HepG2 (cell line): ENCODE data around the gene EDC3. TPM values are rescaled to one million over a fixed set of nuclear protein-coding genes. Genes with fewer than 3 reads are reported as not detected.

Source experiments
- ATAC-seq: fragments of 200-7000 bp; cut with Tn5 transposase; 3 replicates; pipeline ENCODE4 v1.9.1; 2020; ENCODE audit warnings: mild to moderate bottlenecking, moderate library complexity
- BruUV-seq: library from RNA; stranded (reverse); fragments of 400-500 nt; replicated peaks from 2 replicates; lab custom pipeline; 2021; lab: Mats Ljungman, UMichigan
- CTCF ChIA-PET: fragments of 300-600 bp; formaldehyde crosslinking; extraction: SDS; loops from one replicate; lab custom pipeline; 2021; ENCODE audit warnings: low total read pairs, inconsistent platforms, low intra/inter-chr PET ratio; lab: Yijun Ruan, JAX
- POLR2A ChIA-PET: fragments of 350-600 bp; sonication (Branson Sonifier 250); formaldehyde crosslinking; loops from one replicate; lab custom pipeline; 2020; ENCODE audit warnings: antibody characterized with exemption, inconsistent platforms; lab: Yijun Ruan, JAX
- DNase-seq: peaks from one replicate; pipeline ENCODE4 v3.0.0-alpha.2; 2015; ENCODE audit warnings: low spot score
- FAIRE-seq: peaks from 3 replicates; lab custom pipeline; 2011; peaks lifted over from hg19 to GRCh38; lab: Jason Lieb, UNC
- H2AFZ ChIP-seq: one replicate; pipeline ENCODE4 v1.6.1; 2011; ENCODE audit warnings: low read length, inconsistent platforms
- H3K27ac ChIP-seq: fragments of 300-600 bp; 3 replicates; pipeline ENCODE4 v1.8.0; 2011; ENCODE audit warnings: mixed run types, mild to moderate bottlenecking, mixed read lengths, low read length, inconsistent platforms; ENCODE audit not compliant: insufficient read depth; ENCODE audit errors: extremely low read length
- H3K27me3 ChIP-seq, 2 experiments: fragments of 200-600 bp in 1 of 2; 2 replicates in 1 of 2; 3 replicates in 1 of 2; pipeline versions ENCODE4 v1.6.0 to v1.8.0; 2011; ENCODE audit warnings: low read length in 2 of 2, mild to moderate bottlenecking in 2 of 2, moderate library complexity in 2 of 2, inconsistent platforms in 1 of 2; ENCODE audit not compliant: insufficient read depth in 2 of 2, control insufficient read depth in 1 of 2
- H3K36me3 ChIP-seq, 2 experiments: fragments of 200-600 bp in 1 of 2; replicated peaks in 1 of 2; 2 replicates in 1 of 2; 3 replicates in 1 of 2; pipeline versions ENCODE4 v1.5.1 to v1.8.0; 2011; ENCODE audit warnings: low read length in 2 of 2, inconsistent platforms in 1 of 2; ENCODE audit not compliant: insufficient read depth in 2 of 2, control insufficient read depth in 1 of 2
- H3K4me1 ChIP-seq: 2 replicates; pipeline ENCODE4 v1.5.1; 2012; ENCODE audit warnings: low read length, inconsistent platforms; ENCODE audit not compliant: insufficient read depth
- H3K4me2 ChIP-seq: 2 replicates; pipeline ENCODE4 v1.6.0; 2011; ENCODE audit warnings: low read depth, low read length, inconsistent platforms
- H3K4me3 ChIP-seq, 3 experiments: fragments of 200-600 bp in 1 of 3; sonication (generic), shearing (Covaris generic) in 1 of 3; replicated peaks in 1 of 3; 2 replicates each; pipeline ENCODE4 v1.5.1; 2011 to 2016; ENCODE audit warnings: low read length in 3 of 3, inconsistent platforms in 2 of 3, low read depth in 2 of 3, mild to moderate bottlenecking in 2 of 3, control low read depth in 1 of 3, mixed read lengths in 1 of 3; ENCODE audit not compliant: insufficient read depth in 1 of 3
- H3K79me2 ChIP-seq: one replicate; pipeline ENCODE4 v1.6.1; 2011; ENCODE audit warnings: low read length, inconsistent platforms; ENCODE audit not compliant: insufficient read depth
- H3K9ac ChIP-seq: 2 replicates; pipeline ENCODE4 v1.6.0; 2011; ENCODE audit warnings: mild to moderate bottlenecking, low read depth, low read length, inconsistent platforms; ENCODE audit not compliant: insufficient read depth
- H3K9me3 ChIP-seq: 2 replicates; pipeline ENCODE4 v1.5.1; 2012; ENCODE audit warnings: mild to moderate bottlenecking, low read length
- H4K20me1 ChIP-seq: 2 replicates; pipeline ENCODE4 v1.6.0; 2011; ENCODE audit warnings: inconsistent platforms, mild to moderate bottlenecking, low read length, moderate library complexity; ENCODE audit not compliant: insufficient read depth
- ETV6 ChIP-seq: sonication (generic); formaldehyde crosslinking; conservative IDR thresholded peaks from 2 replicates; pipeline ENCODE4 v1.4.0; 2020; ENCODE audit warnings: missing genetic modification reagents
- FOXP4 ChIP-seq: sonication (generic); formaldehyde crosslinking; IDR thresholded peaks from 2 replicates; pipeline ENCODE4 v1.4.0; 2020; ENCODE audit warnings: missing genetic modification reagents
- KAT8 ChIP-seq: IDR thresholded peaks from 2 replicates; pipeline ENCODE4 v1.6.1; 2016; ENCODE audit warnings: missing genetic modification reagents, missing compliant biosample characterization
- NR0B2 ChIP-seq: sonication (generic); formaldehyde crosslinking; IDR thresholded peaks from 2 replicates; pipeline ENCODE4 v1.4.0; 2020; ENCODE audit warnings: mild to moderate bottlenecking, missing genetic modification reagents
- SMARCE1 ChIP-seq: fragments of 450-650 bp; IDR thresholded peaks from 2 replicates; pipeline ENCODE4 v1.6.1; 2017; ENCODE audit warnings: borderline replicate concordance
- SRSF4 ChIP-seq: fragments of 200-400 bp; formaldehyde crosslinking; IDR thresholded peaks from one replicate; pipeline ENCODE4 v1.6.1; 2018; ENCODE audit warnings: mild to moderate bottlenecking, low read depth, low read length, moderate library complexity; ENCODE audit not compliant: poor library complexity, severe bottlenecking
- TAF15 ChIP-seq: fragments of 200-400 bp; formaldehyde crosslinking; IDR thresholded peaks from one replicate; pipeline ENCODE4 v1.6.1; 2018; ENCODE audit warnings: mild to moderate bottlenecking, low read depth, low read length; ENCODE audit not compliant: poor library complexity, severe bottlenecking
- ZNF407 ChIP-seq: sonication (generic); formaldehyde crosslinking; IDR thresholded peaks from one replicate; pipeline ENCODE4 v1.5.1; 2020; ENCODE audit warnings: mild to moderate bottlenecking, missing genetic modification reagents; ENCODE audit errors: not compliant biosample characterization
- ZNF432 ChIP-seq: sonication (generic); formaldehyde crosslinking; IDR thresholded peaks from 2 replicates; pipeline ENCODE4 v1.5.0; 2020; ENCODE audit warnings: missing genetic modification reagents, mild to moderate bottlenecking, borderline replicate concordance
- ZNF615 ChIP-seq: sonication (generic); formaldehyde crosslinking; IDR thresholded peaks from 2 replicates; pipeline ENCODE4 v1.5.0; 2020; ENCODE audit warnings: mild to moderate bottlenecking, missing genetic modification reagents, borderline replicate concordance
- ZNF768 ChIP-seq: sonication (generic); formaldehyde crosslinking; IDR thresholded peaks from 2 replicates; pipeline ENCODE4 v1.4.0; 2020; ENCODE audit warnings: missing genetic modification reagents
- ZNF773 ChIP-seq: sonication (generic); formaldehyde crosslinking; IDR thresholded peaks from 2 replicates; pipeline ENCODE4 v1.4.0; 2020; ENCODE audit warnings: missing genetic modification reagents, borderline replicate concordance
- ZNF776 ChIP-seq: sonication (generic); formaldehyde crosslinking; IDR thresholded peaks from 2 replicates; pipeline ENCODE4 v1.4.0; 2020; ENCODE audit warnings: mild to moderate bottlenecking, missing genetic modification reagents
- ZNF780A ChIP-seq: sonication (generic); formaldehyde crosslinking; IDR thresholded peaks from 2 replicates; pipeline ENCODE4 v1.8.0; 2022; ENCODE audit warnings: mild to moderate bottlenecking, missing genetic modification reagents, moderate library complexity
- ZNF879 ChIP-seq: sonication (generic); formaldehyde crosslinking; IDR thresholded peaks from 2 replicates; pipeline ENCODE4 v1.8.1; 2023; ENCODE audit warnings: missing genetic modification reagents
- WGBS: methylation state at CpG from one replicate; pipeline ENCODE4 v1.1.6; 2017; ENCODE audit warnings: low lambda C conversion rate; 5-methylcytosine and 5-hydroxymethylcytosine counted together
- in situ Hi-C: cut with HindIII; loops from 2 replicates; pipeline ENCODE4 v1.10.0; 2017; ENCODE audit warnings: low pct_unique_long_range_greater_than_20kb; ENCODE audit not compliant: extremely low pct_ligation_motif_present
- intact Hi-C: fragments of 100-400 bp; cut with micrococcal nuclease; formaldehyde crosslinking; loops from one replicate; pipeline ENCODE4 v1.10.0; 2022; ENCODE audit not compliant: unreplicated experiment
- polyA plus RNA-seq, 8 experiments: library from polyadenylated mRNA; depleted of rRNA in 3 of 8; stranded (reverse) in 7 of 8; unstranded in 1 of 8; fragments of >200 nt; fragmentation: Illumina TruSeq in 4 of 8; extraction: Trizol in 4 of 8; gene quantifications; 2 replicates each; pipeline versions ENCODE4 v1.2.1 to v1.2.3, GENCODE V29; 2011 to 2016; ENCODE audit warnings: low read depth in 4 of 8, missing spikeins in 1 of 8, mixed read lengths in 1 of 8; ENCODE audit not compliant: insufficient read depth in 1 of 8
- total RNA-seq, 5 experiments: library from RNA; depleted of rRNA; stranded (reverse); fragments of >200 nt; fragmentation: Illumina TruSeq; extraction: Trizol; gene quantifications; 2 replicates each; pipeline ENCODE4 v1.2.3, GENCODE V29; 2016; ENCODE audit warnings: low read depth in 1 of 5

EDC3 gene
- total and polyA plus RNA-seq, 2 of the 13 experiments (the other 11 are each of a cell fraction or from before 2014, with no cell fraction given) = 17.4 to 32.0 TPM

- ChIA-PET POLR2A (no interaction called here), CTCF (interaction anchor here (0.7 kb wide), 1 partner anchor 115 kb away, joined by 3 read pairs; no protein-coding TSS in a partner anchor)
- WGBS = 96% methylated on average over 4 of the region's 4 CpGs
- H4K20me1 ChIP-seq = no peaks in the 10 kb centered on the region
- H3K79me2 ChIP-seq = no peaks in the 10 kb centered on the region
- BruUV-seq = no TSS peak
- no peaks in the 10 kb centered on the region for H3K9me3 ChIP-seq
- ATAC-seq (no peak), DNase-seq (no peak), FAIRE-seq (no peak)
- no peak for TF ChIP-seq ETV6 (CRISPR knock-in tag)
- TF ChIP-seq ZNF407 = no peak
- TF ChIP-seq FOXP4 (CRISPR knock-in tag) = no peak
- no peak for TF ChIP-seq ZNF879 (CRISPR knock-in tag)
- no peak for TF ChIP-seq ZNF780A (CRISPR knock-in tag)
- TF ChIP-seq TAF15 = no peak
- no peak for TF ChIP-seq NR0B2
- TF ChIP-seq SMARCE1 = no peak
- no peak for TF ChIP-seq ZNF615 (CRISPR knock-in tag)
- no peak for TF ChIP-seq ZNF773 (CRISPR knock-in tag)
- no peak for TF ChIP-seq SRSF4
- TF ChIP-seq ZNF768 (CRISPR knock-in tag) = no peak
- no peak for TF ChIP-seq KAT8 (CRISPR knock-in tag)
- TF ChIP-seq ZNF432 (CRISPR knock-in tag) = no peak
- no peak for TF ChIP-seq ZNF776 (CRISPR knock-in tag)
- no peak overlapping the region for H3K27ac ChIP-seq
- H3K4me3 ChIP-seq = no peak overlapping the region
- H2AFZ ChIP-seq = no peak overlapping the region
- H3K9ac ChIP-seq = no peak overlapping the region
- intact Hi-C loops = no loop called here
- H3K36me3 ChIP-seq = peaks cover 12 to 53% of the 10 kb centered on the region in 2 experiments
- H3K4me1 ChIP-seq = peaks cover 6% of the 10 kb centered on the region
- H3K4me2 ChIP-seq = no peak overlapping the region
- no peaks in the 10 kb centered on the region for H3K27me3 ChIP-seq
- in situ Hi-C loops = no loop called here
Measured at GRCh38 chr15:74669627-74670026, 26.2 kb downstream of the EDC3 start.
